A673 (cell line): ENCODE data around the gene IVL. TPM values are rescaled to one million over a fixed set of nuclear protein-coding genes. Genes with fewer than 3 reads are reported as not detected.

Source experiments
- BruUV-seq: library from RNA; stranded (reverse); fragments of 400-500 nt; replicated peaks from 2 replicates; lab custom pipeline; 2021; lab: Mats Ljungman, UMichigan
- CTCF ChIA-PET: fragments of 300-600 bp; sonication (Branson Sonifier 250); formaldehyde crosslinking; loops from one replicate; lab custom pipeline; 2022; ENCODE audit warnings: antibody characterized with exemption; lab: Charles Lee
- POLR2A ChIA-PET: fragments of 300-600 bp; sonication (Branson Sonifier 250); formaldehyde crosslinking; loops from one replicate; lab custom pipeline; 2022; ENCODE audit warnings: antibody characterized with exemption; ENCODE audit not compliant: low non-redundant PET; lab: Charles Lee
- DNase-seq: peaks from one replicate; pipeline ENCODE4 v3.0.0-alpha.2; 2015; ENCODE audit warnings: low spot score
- H3K27ac ChIP-seq: fragments of 200-600 bp; sonication (generic); 2 replicates; pipeline ENCODE4 v1.5.1; 2016; ENCODE audit warnings: mixed run types, low read depth, mild to moderate bottlenecking, mixed read lengths, antibody characterized with exemption, low read length; ENCODE audit not compliant: poor library complexity, severe bottlenecking
- H3K27me3 ChIP-seq: fragments of 200-600 bp; sonication (generic); replicated peaks from 2 replicates; pipeline ENCODE4 v1.6.1; 2017; ENCODE audit warnings: mixed run types, low read depth, mild to moderate bottlenecking, mixed read lengths, antibody characterized with exemption, low read length; ENCODE audit not compliant: insufficient read depth, poor library complexity
- H3K36me3 ChIP-seq: fragments of 200-600 bp; sonication (generic); 2 replicates; pipeline ENCODE4 v1.6.1; 2016; ENCODE audit warnings: mixed run types, mild to moderate bottlenecking, mixed read lengths, antibody characterized with exemption, low read length; ENCODE audit not compliant: insufficient read depth, poor library complexity, severe bottlenecking
- H3K4me1 ChIP-seq: fragments of 200-600 bp; sonication (generic); 2 replicates; pipeline ENCODE4 v1.6.1; 2017; ENCODE audit warnings: mixed run types, mild to moderate bottlenecking, mixed read lengths, antibody characterized with exemption, low read length; ENCODE audit not compliant: insufficient read depth, poor library complexity, severe bottlenecking
- H3K4me3 ChIP-seq: fragments of 200-600 bp; sonication (generic); 2 replicates; pipeline ENCODE4 v1.5.1; 2016; ENCODE audit warnings: low read depth, mixed run types, mild to moderate bottlenecking, mixed read lengths, low read length; ENCODE audit not compliant: poor library complexity, severe bottlenecking
- H3K9me3 ChIP-seq: fragments of 200-600 bp; sonication (generic); 2 replicates; pipeline ENCODE4 v1.6.1; 2016; ENCODE audit warnings: mixed run types, low read depth, mild to moderate bottlenecking, mixed read lengths, antibody characterized with exemption, low read length; ENCODE audit not compliant: poor library complexity, severe bottlenecking
- CTCF ChIP-seq: fragments of 300-800, 200-600 bp; sonication (generic); conservative IDR thresholded peaks from 2 replicates; pipeline ENCODE4 v1.5.1; 2017; ENCODE audit warnings: low read depth, mild to moderate bottlenecking, antibody characterized with exemption, low read length, moderate library complexity, mixed read lengths
- EZH2 ChIP-seq: fragments of 200-600 bp; sonication (generic); IDR thresholded peaks from 2 replicates; pipeline ENCODE4 v1.6.1; 2017; ENCODE audit warnings: borderline replicate concordance, low read depth, mild to moderate bottlenecking, mixed read lengths, antibody characterized with exemption, low read length; ENCODE audit not compliant: poor library complexity, severe bottlenecking
- intact Hi-C: fragments of 100-400 bp; cut with micrococcal nuclease; formaldehyde crosslinking; loops from one replicate; pipeline ENCODE4 v1.10.0; 2022; ENCODE audit not compliant: unreplicated experiment
- total RNA-seq: library from RNA; stranded (reverse); gene quantifications from 2 replicates; pipeline ENCODE4 v1.2.3, GENCODE V29; 2021

The IVL gene
- total RNA-seq, 1 experiment from 2014 or later: not detected

GRCh38 chr1:152879559-152880198 is 28.7 kb upstream of the IVL start:
- no TSS peak for BruUV-seq
- ChIA-PET POLR2A (no interaction called here), CTCF (no interaction called here)
- no peaks in the 10 kb centered on the region for H3K4me1 ChIP-seq
- no peak for TF ChIP-seq CTCF
- TF ChIP-seq EZH2: no peak
- DNase-seq: no peak
- H3K27me3 ChIP-seq: peaks cover 4% of the 10 kb centered on the region
- H3K4me3 ChIP-seq: no peak overlapping the region
- no peaks in the 10 kb centered on the region for H3K9me3 ChIP-seq
- no peaks in the 10 kb centered on the region for H3K36me3 ChIP-seq
- intact Hi-C loops: loop anchor here (10.0 kb wide), 2 partner anchors 175 to 315 kb away; partner anchors contain the start of gene SPRR2A
- no peak overlapping the region for H3K27ac ChIP-seq

GRCh38 chr1:152880316-152880715 is 28.0 kb upstream of the IVL start:
- BruUV-seq: no TSS peak

GRCh38 chr1:152880907-152881306 is 27.4 kb upstream of the IVL start:
- intact Hi-C loops: no loop called here
- DNase-seq: no peak
- Histone ChIP-seq H3K36me3 (no peaks in the 10 kb centered on the region), H3K27ac (no peak overlapping the region), H3K9me3 (no peaks in the 10 kb centered on the region), H3K27me3 (peaks cover 12% of the 10 kb centered on the region), H3K4me1 (no peaks in the 10 kb centered on the region), H3K4me3 (no peak overlapping the region)
- CTCF ChIA-PET: no interaction called here
- TF ChIP-seq CTCF (no peak), EZH2 (no peak)
- POLR2A ChIA-PET: no interaction called here
- BruUV-seq: no TSS peak

More at GRCh38 chr1:152880316-152880715, 28.0 kb upstream of the IVL start:
- POLR2A ChIA-PET: no interaction called here
- Histone ChIP-seq H3K4me3 (no peak overlapping the region), H3K36me3 (no peaks in the 10 kb centered on the region), H3K27me3 (peaks cover 10% of the 10 kb centered on the region), H3K27ac (no peak overlapping the region), H3K9me3 (no peaks in the 10 kb centered on the region), H3K4me1 (no peaks in the 10 kb centered on the region)
- intact Hi-C loops: no loop called here
- DNase-seq: no peak
- CTCF ChIA-PET: no interaction called here
- TF ChIP-seq EZH2 (no peak), CTCF (no peak)
